ENCODE data around the gene RALGPS1. TPM values are rescaled to one million over a fixed set of nuclear protein-coding genes. Genes with fewer than 3 reads are reported as not detected.

The RALGPS1 gene
- total RNA-seq, 2 donors from 2014 or later, result 9.7 to 17.7 TPM

GRCh38 chr9:126937444-126937843 is 22.9 kb downstream of the RALGPS1 start:
- no peak for DNase-seq (ENCODE audit: low spot score)
- Histone ChIP-seq H3K4me1 (peaks cover 0 to 5% of the 10 kb centered on the region in 2 donors), H3K27ac (no peak overlapping the region), H3K4me3 (no peak overlapping the region), H3K27me3 (no peaks in the 10 kb centered on the region), H3K36me3 (no peaks in the 10 kb centered on the region), H3K9me3 (no peaks in the 10 kb centered on the region)
- TF ChIP-seq CTCF (IDR thresholded peaks at IDR 0.05), result no peak

GRCh38 chr9:126938327-126938726 is 23.7 kb downstream of the RALGPS1 start:
- Histone ChIP-seq H3K36me3 (no peaks in the 10 kb centered on the region), H3K27ac (no peak overlapping the region), H3K27me3 (no peaks in the 10 kb centered on the region), H3K9me3 (no peaks in the 10 kb centered on the region), H3K4me3 (no peak overlapping the region), H3K4me1 (peaks cover 0 to 5% of the 10 kb centered on the region in 2 donors)
- DNase-seq (ENCODE audit: low spot score), result no peak
- no peak for TF ChIP-seq CTCF (IDR thresholded peaks at IDR 0.05)

- no peak overlapping the region for H3K4me3 ChIP-seq
Measured at GRCh38 chr9:126939821-126940221, 25.2 kb downstream of the RALGPS1 start.

GRCh38 chr9:126942399-126942798 is 27.8 kb downstream of the RALGPS1 start:
- no peak overlapping the region for H3K4me3 ChIP-seq
- H3K4me1 ChIP-seq, result peaks cover 0 to 8% of the 10 kb centered on the region in 2 donors
- H3K27me3 ChIP-seq, result no peaks in the 10 kb centered on the region
- H3K9me3 ChIP-seq, result no peaks in the 10 kb centered on the region
- H3K27ac ChIP-seq, result no peak overlapping the region
- no peak for DNase-seq (ENCODE audit: low spot score)
- TF ChIP-seq CTCF (IDR thresholded peaks at IDR 0.05), result no peak
- H3K36me3 ChIP-seq, result no peaks in the 10 kb centered on the region

More at GRCh38 chr9:126939821-126940221, 25.2 kb downstream of the RALGPS1 start:
- Histone ChIP-seq H3K27me3 (no peaks in the 10 kb centered on the region), H3K36me3 (no peaks in the 10 kb centered on the region), H3K27ac (no peak overlapping the region), H3K4me1 (peaks cover 0 to 13% of the 10 kb centered on the region in 2 donors), H3K9me3 (no peaks in the 10 kb centered on the region)
- no peak for TF ChIP-seq CTCF (IDR thresholded peaks at IDR 0.05)
- no peak for DNase-seq (ENCODE audit: low spot score)

- Histone ChIP-seq H3K27me3 (no peaks in the 10 kb centered on the region), H3K9me3 (no peaks in the 10 kb centered on the region)
- DNase-seq (ENCODE audit: low spot score), result no peak
Measured at GRCh38 chr9:126945682-126946081, 31.1 kb downstream of the RALGPS1 start.

More at GRCh38 chr9:126945682-126946081, 31.1 kb downstream of the RALGPS1 start:
- Histone ChIP-seq H3K4me1 (peaks cover 0 to 8% of the 10 kb centered on the region in 2 donors), H3K27ac (no peak overlapping the region), H3K36me3 (no peaks in the 10 kb centered on the region), H3K4me3 (no peak overlapping the region)
- TF ChIP-seq CTCF (IDR thresholded peaks at IDR 0.05), result no peak

Measured in right atrium auricular region (tissue), 2 donors.